Skeletal muscle satellite cell (primary cell): ENCODE measurements around the gene GJC2.
"Not testable (repeated sequence)": the region's sequence is repeated elsewhere in the genome, so short reads cannot be mapped to it uniquely, and the experiment has no call there.

Source experiments
- H3K27me3 ChIP-seq: 2 replicates; pipeline ENCODE4 v1.7.0; 2013; ENCODE audit warnings: low read length; ENCODE audit not compliant: control insufficient read depth, insufficient read depth
- H3K36me3 ChIP-seq: 2 replicates; pipeline ENCODE4 v1.7.0; 2013; ENCODE audit warnings: mild to moderate bottlenecking, control low read depth, low read length; ENCODE audit not compliant: insufficient read depth
- H3K4me1 ChIP-seq: 2 replicates; pipeline ENCODE4 v1.7.0; 2013; ENCODE audit warnings: low read length; ENCODE audit not compliant: control insufficient read depth, insufficient read depth
- H3K4me2 ChIP-seq: 2 replicates; pipeline ENCODE4 v1.7.0; 2013; ENCODE audit warnings: mild to moderate bottlenecking, low read length
- H3K4me3 ChIP-seq: 2 replicates; pipeline ENCODE4 v1.7.0; 2013; ENCODE audit warnings: low read length
- H3K9ac ChIP-seq: 2 replicates; pipeline ENCODE4 v1.7.0; 2013; ENCODE audit warnings: mild to moderate bottlenecking, low read depth, low read length, moderate library complexity
- H3K9me3 ChIP-seq: replicated peaks from 2 replicates; pipeline ENCODE4 v1.7.0; 2013; ENCODE audit warnings: mild to moderate bottlenecking, control low read depth, low read length

Gene GJC2

DNA sequence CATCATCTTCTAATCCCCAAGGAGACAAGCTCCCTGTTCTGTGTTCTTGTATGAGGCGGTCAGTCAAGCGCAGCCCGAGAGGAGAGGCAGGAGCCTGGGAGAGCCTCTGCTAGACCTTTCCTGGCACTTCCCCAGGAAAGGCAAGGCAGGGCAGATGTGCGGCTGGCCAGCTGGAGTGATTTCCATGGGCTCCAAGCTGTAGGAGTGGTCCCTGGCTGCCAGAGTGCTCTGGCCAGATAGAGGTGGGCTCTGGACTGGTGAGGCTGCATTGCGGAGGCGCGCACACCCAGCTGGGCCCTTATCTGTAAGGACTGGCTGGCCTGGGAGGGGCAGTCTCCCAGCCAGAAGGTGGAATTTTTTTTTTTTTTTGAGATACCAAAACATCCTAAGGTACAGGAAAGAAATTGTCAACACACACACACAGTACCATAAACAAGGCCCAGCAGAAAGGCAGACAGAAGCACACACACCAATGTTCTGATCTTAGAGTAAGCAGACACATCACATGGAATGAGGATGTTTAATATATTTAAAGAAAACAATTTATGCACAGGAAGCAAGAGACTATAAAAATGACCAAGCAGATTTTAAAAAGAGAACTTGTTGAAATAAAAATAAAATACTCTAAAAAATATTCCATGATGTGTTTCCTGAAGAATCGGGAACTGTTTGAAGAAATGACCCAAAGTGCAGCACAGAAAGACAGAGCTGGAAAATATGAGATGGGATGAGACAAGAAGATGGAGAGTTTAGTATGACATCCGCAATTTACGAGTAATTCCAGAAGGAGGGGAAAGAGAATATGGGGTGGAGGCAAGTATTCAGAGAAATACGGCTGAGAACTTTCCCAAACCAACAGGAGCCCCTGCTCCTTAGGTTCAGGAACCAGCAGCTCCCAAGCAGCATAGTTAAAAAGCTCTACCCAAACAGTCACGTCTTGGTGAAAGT, 29.3 kb downstream of the GJC2 start:
- H3K36me3 ChIP-seq, result peaks cover 10% of the 10 kb centered on the region
- H3K4me1 ChIP-seq, result no peaks in the 10 kb centered on the region
- H3K9me3 ChIP-seq, result no peaks in the 10 kb centered on the region
- H3K4me2 ChIP-seq, result no peak overlapping the region
- H3K27me3 ChIP-seq, result no peaks in the 10 kb centered on the region
- no peak overlapping the region for H3K4me3 ChIP-seq
- H3K9ac ChIP-seq, result no peak overlapping the region

DNA sequence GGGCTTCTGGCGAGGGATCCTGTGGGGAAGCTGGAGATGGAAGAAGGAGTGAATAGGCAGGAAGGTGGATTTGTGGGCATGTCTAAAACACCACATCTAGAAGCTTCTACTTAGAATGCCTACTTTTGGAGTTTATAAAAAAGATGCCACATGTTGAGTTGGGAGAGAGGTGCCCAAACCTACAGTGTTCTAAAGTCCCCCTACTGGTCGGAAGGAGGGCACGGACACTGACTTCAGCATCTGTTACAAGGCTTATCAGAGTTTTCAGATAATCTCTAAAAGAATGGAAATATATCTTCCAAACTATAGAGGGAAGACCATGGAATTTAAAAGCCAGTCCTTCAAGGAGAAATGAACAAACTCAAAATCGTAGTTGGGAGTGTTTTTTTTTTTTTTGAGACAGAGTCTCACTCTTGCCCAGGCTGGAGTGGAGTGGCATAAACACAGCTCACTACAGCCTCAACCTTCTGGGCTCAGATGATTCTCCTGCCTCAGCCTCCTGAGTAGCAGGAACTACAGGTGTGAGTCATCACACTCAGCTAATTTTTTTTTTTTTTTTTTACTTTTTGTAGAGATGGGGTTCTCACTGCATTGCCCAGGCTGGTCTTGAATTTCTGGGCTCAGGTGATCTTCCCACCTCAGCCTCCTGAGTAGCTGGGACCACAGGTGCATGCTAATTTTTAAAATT, 30.7 kb downstream of the GJC2 start:
- Histone ChIP-seq H3K4me3 (no peak overlapping the region), H3K9ac (no peak overlapping the region), H3K27me3 (no peaks in the 10 kb centered on the region), H3K9me3 (no peaks in the 10 kb centered on the region), H3K4me1 (no peaks in the 10 kb centered on the region), H3K36me3 (peaks cover under 1% of the 10 kb centered on the region), H3K4me2 (no peak overlapping the region)

DNA sequence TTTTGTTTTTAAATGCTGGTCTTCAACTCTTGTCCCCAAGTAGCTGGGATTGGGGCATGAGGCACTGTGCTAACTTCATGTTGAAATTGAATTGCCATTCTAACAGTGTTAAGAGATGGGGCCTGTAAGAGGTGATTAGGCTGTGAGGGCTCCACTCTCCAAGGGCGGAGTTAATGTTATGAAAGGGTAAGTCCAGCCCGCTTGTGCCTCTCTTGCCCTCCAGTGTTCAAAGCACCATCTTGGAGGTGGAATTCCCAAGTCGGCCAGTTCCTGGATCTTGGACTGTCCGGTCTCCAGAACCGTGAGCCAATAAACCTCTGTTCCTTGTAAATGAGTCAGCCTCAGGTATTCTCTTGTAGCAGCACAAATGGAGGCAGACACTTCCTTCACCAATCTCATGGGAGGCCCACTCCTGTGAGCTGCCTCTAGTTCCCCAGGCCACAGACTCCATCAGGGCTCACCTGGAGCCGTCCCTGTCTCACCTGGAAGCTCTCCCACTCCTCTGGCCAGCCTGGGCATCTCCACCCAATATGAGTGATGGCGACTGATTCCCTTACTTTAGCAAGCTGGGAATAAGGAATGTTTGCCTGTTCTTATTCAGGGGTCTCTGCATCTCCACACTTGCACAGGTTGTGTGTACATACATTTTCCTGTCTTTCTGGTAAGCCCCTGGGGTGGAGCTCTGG, 31.4 kb downstream of the GJC2 start:
- H3K4me2 ChIP-seq, result no peak overlapping the region
- H3K27me3 ChIP-seq, result no peaks in the 10 kb centered on the region
- H3K9me3 ChIP-seq, result no peaks in the 10 kb centered on the region
- no peaks in the 10 kb centered on the region for H3K36me3 ChIP-seq
- no peak overlapping the region for H3K9ac ChIP-seq
- H3K4me1 ChIP-seq, result no peaks in the 10 kb centered on the region
- H3K4me3 ChIP-seq, result no peak overlapping the region

DNA sequence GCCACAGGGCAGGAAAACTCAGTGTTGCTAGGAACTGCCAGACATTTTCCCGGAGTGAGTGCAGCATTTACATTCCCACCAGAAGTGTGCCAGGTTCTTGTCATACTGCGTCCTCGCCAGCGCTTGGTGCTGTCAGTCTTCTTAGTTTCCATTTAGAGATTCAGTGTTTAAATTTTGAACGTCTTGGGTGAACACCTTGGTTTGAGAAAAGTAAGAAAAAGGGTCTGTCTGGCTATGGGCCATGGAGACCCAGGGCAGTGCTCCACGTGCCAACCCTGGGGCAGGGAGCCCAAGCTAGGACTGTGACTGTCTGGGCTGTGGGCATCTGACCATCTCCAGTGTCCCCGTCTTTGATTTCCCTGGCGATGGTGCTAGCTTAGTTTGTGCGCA, 31.9 kb downstream of the GJC2 start:
- Histone ChIP-seq H3K9me3 (no peaks in the 10 kb centered on the region), H3K27me3 (no peaks in the 10 kb centered on the region), H3K4me2 (no peak overlapping the region), H3K4me3 (no peak overlapping the region), H3K36me3 (no peaks in the 10 kb centered on the region), H3K4me1 (no peaks in the 10 kb centered on the region), H3K9ac (no peak overlapping the region)

DNA sequence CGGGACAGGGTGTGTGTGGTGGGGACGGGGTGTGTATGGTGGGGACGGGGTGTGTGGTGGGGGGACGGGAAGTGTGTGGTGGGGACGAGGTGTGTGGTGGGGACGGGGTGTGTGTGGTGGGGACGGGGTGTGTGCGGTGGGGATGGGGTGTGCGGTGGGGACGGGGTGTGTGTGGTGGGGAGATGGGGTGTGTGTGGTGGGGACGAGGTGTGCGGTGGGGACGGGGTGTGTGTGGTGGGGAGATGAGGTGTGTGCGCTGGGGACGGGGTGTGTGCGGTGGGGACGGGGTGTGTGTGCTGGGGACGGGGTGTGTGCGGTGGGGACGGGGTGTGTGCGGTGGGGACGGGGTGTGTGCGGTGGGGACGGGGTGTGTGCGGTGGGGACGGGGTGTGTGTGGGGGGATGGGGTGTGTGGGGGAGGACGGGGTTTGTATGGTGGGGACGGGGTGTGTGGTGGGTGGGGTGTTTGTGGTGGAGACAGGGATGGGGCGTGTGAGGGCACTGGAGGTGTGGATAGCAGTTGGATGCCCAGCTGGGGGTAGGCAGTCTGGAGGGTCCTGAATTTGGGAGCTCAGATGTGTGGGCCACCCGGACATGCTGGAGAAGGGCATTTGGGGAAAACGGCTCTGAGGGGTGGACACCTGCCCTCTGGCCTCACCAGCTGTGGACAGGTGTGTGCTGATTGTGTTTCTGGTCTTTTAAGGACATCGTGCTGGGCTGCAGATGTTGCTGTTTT, 32.7 kb downstream of the GJC2 start:
- Histone ChIP-seq H3K9ac (no peak overlapping the region), H3K4me3 (no peak overlapping the region), H3K9me3 (no peaks in the 10 kb centered on the region), H3K4me1 (no peaks in the 10 kb centered on the region), H3K27me3 (no peaks in the 10 kb centered on the region), H3K36me3 (no peaks in the 10 kb centered on the region), H3K4me2 (no peak overlapping the region)

DNA sequence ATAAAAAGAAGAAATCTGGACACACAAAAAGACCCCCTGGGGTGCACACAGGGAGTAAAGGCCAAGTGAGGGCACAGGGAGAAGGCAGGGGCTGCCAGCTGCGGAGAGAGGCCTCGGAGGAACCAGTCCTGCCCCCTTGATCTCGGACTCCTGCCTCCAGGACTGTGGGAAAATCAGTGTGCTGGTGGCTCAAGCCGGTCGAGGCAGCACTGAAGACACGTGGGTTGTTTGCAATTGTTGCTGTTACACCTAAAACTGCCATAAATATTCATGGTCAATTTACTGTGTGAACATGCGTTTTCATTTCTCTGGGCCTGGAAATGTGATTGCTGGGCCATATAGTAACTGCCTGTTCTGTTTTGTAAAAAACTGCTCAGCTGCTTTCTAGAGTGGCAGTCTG, 34.4 kb downstream of the GJC2 start:
- Histone ChIP-seq H3K9ac (no peak overlapping the region), H3K4me3 (no peak overlapping the region), H3K4me2 (no peak overlapping the region), H3K27me3 (no peaks in the 10 kb centered on the region), H3K9me3 (no peaks in the 10 kb centered on the region), H3K36me3 (no peaks in the 10 kb centered on the region), H3K4me1 (no peaks in the 10 kb centered on the region)

DNA sequence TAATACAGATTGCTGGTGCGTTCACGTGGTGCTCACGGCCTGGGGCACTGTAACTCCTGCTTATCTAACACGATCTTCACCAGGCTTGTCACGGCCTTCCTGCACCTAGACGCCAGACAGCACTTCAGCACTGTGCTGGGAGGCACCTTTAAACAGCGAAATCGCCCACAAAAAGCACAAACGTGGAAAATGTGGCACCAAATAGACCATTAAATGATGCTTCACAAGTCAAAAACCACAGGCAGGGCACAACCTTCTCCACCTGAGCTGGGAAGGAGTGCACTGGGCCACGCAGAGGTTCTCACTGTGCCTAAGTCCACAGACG, 35.9 kb downstream of the GJC2 start:
- H3K4me2 ChIP-seq, result no peak overlapping the region
- H3K9ac ChIP-seq, result no peak overlapping the region
- H3K9me3 ChIP-seq, result no peaks in the 10 kb centered on the region
- H3K4me3 ChIP-seq, result no peak overlapping the region
- no peaks in the 10 kb centered on the region for H3K36me3 ChIP-seq
- H3K27me3 ChIP-seq, result no peaks in the 10 kb centered on the region
- H3K4me1 ChIP-seq, result no peaks in the 10 kb centered on the region

DNA sequence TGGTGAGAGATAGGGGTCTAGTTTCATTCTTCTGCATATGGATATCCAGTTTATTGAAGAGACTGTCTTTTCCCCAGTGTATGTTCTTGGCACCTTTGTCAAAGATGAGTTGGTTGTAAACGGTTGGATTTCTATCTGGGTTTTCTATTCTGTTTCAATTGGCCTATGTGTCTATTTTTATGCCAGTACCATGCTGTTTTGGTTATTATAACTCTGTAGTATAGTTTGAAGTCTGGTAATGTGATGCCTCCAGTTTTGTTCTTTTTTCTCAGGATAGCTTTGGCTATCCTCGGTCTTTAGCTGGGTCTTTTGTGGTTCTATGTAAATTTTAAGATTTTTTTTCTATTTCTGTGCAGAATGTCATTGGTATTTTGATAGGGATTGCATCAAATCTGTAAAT, 38.5 kb downstream of the GJC2 start:
- not testable (repeated sequence) for H3K4me1 ChIP-seq, H3K36me3 ChIP-seq, H3K9ac ChIP-seq, H3K4me2 ChIP-seq, H3K9me3 ChIP-seq, H3K27me3 ChIP-seq, H3K4me3 ChIP-seq

DNA sequence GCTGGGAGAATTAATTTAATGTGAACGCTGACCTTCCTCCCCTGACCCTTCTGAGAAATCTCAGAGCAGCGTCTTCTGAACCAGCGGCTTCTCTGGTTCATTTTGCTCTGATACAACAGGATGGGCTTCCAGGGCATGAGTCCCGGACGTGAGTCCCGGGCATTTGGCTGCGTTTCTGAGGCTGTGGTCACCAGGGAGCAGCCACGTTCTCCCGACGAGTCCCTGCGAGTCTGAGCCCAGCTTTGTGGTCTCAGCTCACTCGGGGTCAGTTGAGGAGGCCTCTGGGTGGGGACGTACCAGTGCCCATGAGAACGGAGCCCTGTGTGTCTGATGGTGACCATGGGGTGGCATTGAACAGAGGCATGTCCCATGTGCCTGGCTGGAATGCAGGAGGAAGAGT, 40.5 kb downstream of the GJC2 start:
- Histone ChIP-seq H3K27me3 (no peaks in the 10 kb centered on the region), H3K36me3 (no peaks in the 10 kb centered on the region), H3K9me3 (no peaks in the 10 kb centered on the region), H3K4me1 (no peaks in the 10 kb centered on the region), H3K4me3 (no peak overlapping the region), H3K9ac (no peak overlapping the region), H3K4me2 (no peak overlapping the region)

DNA sequence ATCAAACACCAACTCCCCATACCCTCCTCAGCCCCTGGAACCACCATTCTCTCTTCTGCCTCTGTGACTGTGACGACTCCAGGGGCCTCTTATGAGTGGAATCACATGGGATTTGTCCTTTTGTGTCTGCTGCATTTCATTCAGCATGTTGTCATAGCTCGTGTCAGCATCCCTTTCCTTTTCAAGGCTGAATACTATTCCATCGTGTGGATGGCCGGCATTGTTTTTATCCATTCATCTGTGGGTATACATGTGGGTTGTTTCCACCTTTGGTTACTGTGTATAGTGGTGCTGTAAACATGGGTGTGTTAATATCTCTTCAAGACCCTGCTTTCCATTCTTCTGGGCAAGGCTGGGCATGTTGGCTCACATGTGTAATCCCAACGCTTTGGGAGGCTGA, 41.0 kb downstream of the GJC2 start:
- H3K36me3 ChIP-seq, result no peaks in the 10 kb centered on the region
- H3K4me1 ChIP-seq, result no peaks in the 10 kb centered on the region
- no peaks in the 10 kb centered on the region for H3K27me3 ChIP-seq
- no peak overlapping the region for H3K4me3 ChIP-seq
- H3K4me2 ChIP-seq, result no peak overlapping the region
- no peak overlapping the region for H3K9ac ChIP-seq
- no peaks in the 10 kb centered on the region for H3K9me3 ChIP-seq

DNA sequence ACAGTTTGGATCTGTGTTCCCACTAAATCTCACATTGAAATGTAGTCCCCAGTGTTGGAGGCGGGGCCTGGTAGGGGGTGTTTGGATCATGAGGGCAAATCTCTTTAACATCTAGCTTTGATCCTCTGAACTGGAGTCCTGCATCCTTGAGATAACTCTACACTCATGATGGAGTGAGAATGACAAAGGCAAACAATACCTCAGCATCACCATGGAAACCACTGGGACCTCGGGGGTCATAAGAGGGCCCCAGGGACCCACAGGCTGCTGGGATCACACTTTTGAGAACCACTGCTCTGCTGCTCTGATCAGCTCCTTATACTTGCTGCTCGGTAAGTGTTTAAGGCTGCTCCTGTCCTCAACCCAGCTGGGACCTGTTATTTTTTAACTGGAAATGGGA, 44.7 kb downstream of the GJC2 start:
- Histone ChIP-seq H3K36me3 (no peaks in the 10 kb centered on the region), H3K27me3 (no peaks in the 10 kb centered on the region), H3K9me3 (peaks cover 9% of the 10 kb centered on the region), H3K4me3 (no peak overlapping the region), H3K4me2 (no peak overlapping the region), H3K9ac (no peak overlapping the region), H3K4me1 (no peaks in the 10 kb centered on the region)
